WTC11 (cell line): ENCODE data around the gene SORT1. TPM values are rescaled to one million over a fixed set of nuclear protein-coding genes. Genes with fewer than 3 reads are reported as not detected.

ENCODE experiments used
- ATAC-seq: fragments of 200-7000 bp; cut with Tn5 transposase; 2 replicates; pipeline ENCODE4 v1.10.0; 2021; ENCODE audit warnings: mild to moderate bottlenecking, moderate library complexity
- CTCF ChIA-PET: fragments of 300-600 bp; sonication (Branson Sonifier 250); formaldehyde crosslinking; loops from one replicate; lab custom pipeline; 2021; ENCODE audit warnings: antibody characterized with exemption; lab: Charles Lee
- POLR2A ChIA-PET: fragments of 350-600 bp; sonication (Branson Sonifier 250); formaldehyde crosslinking; loops from one replicate; lab custom pipeline; 2021; ENCODE audit warnings: antibody characterized with exemption; lab: Charles Lee
- DNase-seq: peaks from one replicate; pipeline ENCODE4 v3.0.0; 2021; ENCODE audit warnings: low spot score
- H3K27ac Mint-ChIP-seq: 2 replicates; pipeline ENCODE4 v1.8.0; 2021; ENCODE audit warnings: mixed read lengths
- H3K27me3 Mint-ChIP-seq: 2 replicates; pipeline ENCODE4 v1.8.0; 2021; ENCODE audit warnings: low read depth, mild to moderate bottlenecking, moderate library complexity, mixed read lengths
- H3K36me3 Mint-ChIP-seq: 2 replicates; pipeline ENCODE4 v1.8.0; 2021; ENCODE audit warnings: mixed read lengths
- H3K4me1 Mint-ChIP-seq: 2 replicates; pipeline ENCODE4 v1.8.0; 2022; ENCODE audit warnings: mixed read lengths
- H3K4me3 Mint-ChIP-seq: 2 replicates; pipeline ENCODE4 v1.8.0; 2021; ENCODE audit warnings: mild to moderate bottlenecking, moderate library complexity, mixed read lengths
- H3K9me3 Mint-ChIP-seq: 2 replicates; pipeline ENCODE4 v1.8.0; 2021; ENCODE audit warnings: mixed read lengths
- ATF1 ChIP-seq: sonication (generic); formaldehyde crosslinking; IDR thresholded peaks from 2 replicates; pipeline ENCODE4 v1.8.1; 2023; ENCODE audit warnings: mild to moderate bottlenecking, moderate library complexity, missing genetic modification reagents
- E2F1 ChIP-seq: sonication (generic); formaldehyde crosslinking; IDR thresholded peaks from 2 replicates; pipeline ENCODE4 v1.8.0; 2022; ENCODE audit warnings: mild to moderate bottlenecking, missing genetic modification reagents
- FOXP1 ChIP-seq: sonication (generic); formaldehyde crosslinking; IDR thresholded peaks from 2 replicates; pipeline ENCODE4 v1.8.0; 2022; ENCODE audit warnings: missing genetic modification reagents, mild to moderate bottlenecking, moderate library complexity, borderline replicate concordance
- HMGA2 ChIP-seq: fragments of 250-450 bp; sonication (Bioruptor Pico); IDR thresholded peaks from 2 replicates; pipeline ENCODE4 v1.4.0; 2021; ENCODE audit warnings: mild to moderate bottlenecking, moderate library complexity
- IRF1 ChIP-seq: sonication (generic); formaldehyde crosslinking; IDR thresholded peaks from 2 replicates; pipeline ENCODE4 v1.8.0; 2023; ENCODE audit warnings: missing genetic modification reagents
- MLX ChIP-seq: sonication (generic); formaldehyde crosslinking; IDR thresholded peaks from 2 replicates; pipeline ENCODE4 v1.8.1; 2023; ENCODE audit warnings: mild to moderate bottlenecking, missing genetic modification reagents, moderate library complexity
- NFATC4 ChIP-seq: fragments of 250-450 bp; sonication (Bioruptor Pico); IDR thresholded peaks from 2 replicates; pipeline ENCODE4 v1.9.0; 2021; ENCODE audit warnings: mild to moderate bottlenecking
- NR1H2 ChIP-seq: sonication (generic); formaldehyde crosslinking; IDR thresholded peaks from 2 replicates; pipeline ENCODE4 v1.9.0; 2021; ENCODE audit warnings: mild to moderate bottlenecking, moderate library complexity, missing genetic modification reagents
- PRDM15 ChIP-seq: sonication (generic); formaldehyde crosslinking; IDR thresholded peaks from 2 replicates; pipeline ENCODE4 v1.8.0; 2022; ENCODE audit warnings: missing genetic modification reagents
- USF1 ChIP-seq: sonication (generic); formaldehyde crosslinking; IDR thresholded peaks from 2 replicates; pipeline ENCODE4 v1.8.0; 2022; ENCODE audit warnings: mild to moderate bottlenecking, missing genetic modification reagents
- USF2 ChIP-seq: sonication (generic); formaldehyde crosslinking; IDR thresholded peaks from 2 replicates; pipeline ENCODE4 v1.8.1; 2023; ENCODE audit warnings: mild to moderate bottlenecking, missing genetic modification reagents, moderate library complexity
- ZNF138 ChIP-seq: sonication (generic); formaldehyde crosslinking; conservative IDR thresholded peaks from 2 replicates; pipeline ENCODE4 v1.8.1; 2022; ENCODE audit warnings: mild to moderate bottlenecking, moderate library complexity, missing genetic modification reagents
- ZNF416 ChIP-seq: fragments of 250-450 bp; sonication (Bioruptor Pico); IDR thresholded peaks from 2 replicates; pipeline ENCODE4 v1.9.0; 2021; ENCODE audit warnings: mild to moderate bottlenecking, inconsistent platforms
- ZNF512 ChIP-seq: sonication (generic); formaldehyde crosslinking; IDR thresholded peaks from 2 replicates; pipeline ENCODE4 v1.8.1; 2022; ENCODE audit warnings: missing genetic modification reagents, borderline replicate concordance
- ZSCAN18 ChIP-seq: fragments of 250-450 bp; sonication (Bioruptor Pico); IDR thresholded peaks from 2 replicates; pipeline ENCODE4 v2.1.2; 2022; ENCODE audit warnings: mild to moderate bottlenecking, moderate library complexity
- total RNA-seq: library from RNA; stranded (reverse); gene quantifications from 3 replicates; pipeline ENCODE4 v1.2.3, GENCODE V29; 2021

The SORT1 gene
- total RNA-seq, 1 experiment from 2014 or later: 55.9 TPM

- peaks cover 45% of the 10 kb centered on the region for H3K36me3 Mint-ChIP-seq
- CTCF ChIA-PET: no interaction called here
- POLR2A ChIA-PET: no interaction called here
- H3K27me3 Mint-ChIP-seq: no peaks in the 10 kb centered on the region
- no peak overlapping the region for H3K27ac Mint-ChIP-seq
- no peak overlapping the region for H3K4me3 Mint-ChIP-seq
- ATAC-seq (no peak), DNase-seq (no peak)
- H3K9me3 Mint-ChIP-seq: no peaks in the 10 kb centered on the region
- no peaks in the 10 kb centered on the region for H3K4me1 Mint-ChIP-seq
- TF ChIP-seq NFATC4 (CRISPR knock-in tag) (no peak), USF2 (CRISPR knock-in tag) (no peak), ZNF416 (CRISPR knock-in tag) (no peak), FOXP1 (CRISPR knock-in tag) (no peak)
Observed at GRCh38 chr1:109404838-109405237, 7.1 kb upstream of the SORT1 start.

- CTCF ChIA-PET: interaction anchor here (0.7 to 1.2 kb wide), 4 partner anchors 27 to 155 kb away, joined by 3 to 5 read pairs (median 4); no protein-coding TSS in a partner anchor
- TF ChIP-seq E2F1 (CRISPR knock-in tag): no peak
- no peak for TF ChIP-seq PRDM15 (CRISPR knock-in tag)
- no peak for TF ChIP-seq MLX (CRISPR knock-in tag)
- no peak for TF ChIP-seq USF1 (CRISPR knock-in tag)
- TF ChIP-seq ZNF512: no peak
- TF ChIP-seq IRF1 (CRISPR knock-in tag): no peak
- no peak for TF ChIP-seq ATF1 (CRISPR knock-in tag)
- no peak for TF ChIP-seq ZNF138
- TF ChIP-seq NR1H2 (CRISPR knock-in tag): no peak
- TF ChIP-seq ZSCAN18 (CRISPR knock-in tag): no peak
- TF ChIP-seq HMGA2 (CRISPR knock-in tag): no peak
- POLR2A ChIA-PET: interaction anchor here (0.7 kb wide), 1 partner anchor 83 kb away, joined by 9 read pairs; no protein-coding TSS in a partner anchor
- Mint-ChIP-seq H3K4me1 (peaks cover 11% of the 10 kb centered on the region), H3K27me3 (no peaks in the 10 kb centered on the region), H3K4me3 (no peak overlapping the region), H3K36me3 (peaks cover 24% of the 10 kb centered on the region), H3K9me3 (no peaks in the 10 kb centered on the region), H3K27ac (no peak overlapping the region)
- ATAC-seq (no peak), DNase-seq (no peak)
Observed at GRCh38 chr1:109402025-109402424, 4.3 kb upstream of the SORT1 start.
